ENCODE results near the gene FGGY. TPM values are rescaled to one million over a fixed set of nuclear protein-coding genes. Genes with fewer than 3 reads are reported as not detected.

Gene FGGY
- total and polyA plus RNA-seq, 2 donors (not counting 3 experiments of a cell fraction or from before 2014, with no cell fraction given): 5.6 to 6.4 TPM

DNA sequence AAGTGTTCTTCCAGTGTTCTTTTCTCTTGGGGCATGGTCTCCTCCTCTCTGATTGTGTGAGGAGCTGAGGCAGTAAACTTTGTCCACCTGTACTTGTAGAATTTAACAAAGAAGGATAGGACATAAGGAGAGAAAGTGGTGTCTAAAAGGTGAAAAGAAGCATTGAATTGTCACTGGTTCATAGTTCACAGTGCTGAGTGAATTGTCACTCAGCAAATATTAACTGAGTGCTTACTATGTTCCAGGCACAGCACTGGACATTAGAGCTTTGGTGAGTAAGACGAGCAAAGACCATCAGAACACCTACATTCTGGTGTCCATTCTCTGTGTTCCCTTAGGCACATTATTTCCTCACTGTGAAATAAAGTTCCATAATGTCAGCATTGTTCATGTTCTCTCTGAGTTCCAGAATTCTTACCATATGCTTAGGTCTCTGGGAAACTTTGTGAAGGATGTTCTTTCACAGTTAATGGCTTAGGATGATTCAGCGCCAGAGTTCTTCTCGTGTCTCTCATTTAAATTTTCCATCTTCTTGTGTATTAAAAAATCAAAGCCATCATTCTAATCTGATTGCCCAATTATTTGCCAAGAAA is 361.1 kb downstream of the FGGY start:
- no TSS peak for BruUV-seq (replicated peaks)
- no peaks in the 10 kb centered on the region for H3K9me3 ChIP-seq (replicated peaks; ENCODE audit: control insufficient read depth, insufficient read depth, low read length)
- H3K9ac ChIP-seq (replicated peaks; ENCODE audit: extremely low read depth, insufficient read depth, low read length): no peak overlapping the region
- no peak overlapping the region for H3K4me3 ChIP-seq (replicated peaks in 1 of 3; ENCODE audit: insufficient read depth in 1 of 3, low read depth in 1 of 3, low read length in 3 of 3)
- H3K27me3 ChIP-seq (ENCODE audit: control insufficient read depth in 2 of 2, insufficient read depth in 2 of 2, low read length in 2 of 2): no peaks in the 10 kb centered on the region
- DNase-seq (ENCODE audit: low read depth, low spot score): no peak
- H3K4me2 ChIP-seq (ENCODE audit: insufficient read depth, low read length): no peak overlapping the region
- TF ChIP-seq, protein P1, sequence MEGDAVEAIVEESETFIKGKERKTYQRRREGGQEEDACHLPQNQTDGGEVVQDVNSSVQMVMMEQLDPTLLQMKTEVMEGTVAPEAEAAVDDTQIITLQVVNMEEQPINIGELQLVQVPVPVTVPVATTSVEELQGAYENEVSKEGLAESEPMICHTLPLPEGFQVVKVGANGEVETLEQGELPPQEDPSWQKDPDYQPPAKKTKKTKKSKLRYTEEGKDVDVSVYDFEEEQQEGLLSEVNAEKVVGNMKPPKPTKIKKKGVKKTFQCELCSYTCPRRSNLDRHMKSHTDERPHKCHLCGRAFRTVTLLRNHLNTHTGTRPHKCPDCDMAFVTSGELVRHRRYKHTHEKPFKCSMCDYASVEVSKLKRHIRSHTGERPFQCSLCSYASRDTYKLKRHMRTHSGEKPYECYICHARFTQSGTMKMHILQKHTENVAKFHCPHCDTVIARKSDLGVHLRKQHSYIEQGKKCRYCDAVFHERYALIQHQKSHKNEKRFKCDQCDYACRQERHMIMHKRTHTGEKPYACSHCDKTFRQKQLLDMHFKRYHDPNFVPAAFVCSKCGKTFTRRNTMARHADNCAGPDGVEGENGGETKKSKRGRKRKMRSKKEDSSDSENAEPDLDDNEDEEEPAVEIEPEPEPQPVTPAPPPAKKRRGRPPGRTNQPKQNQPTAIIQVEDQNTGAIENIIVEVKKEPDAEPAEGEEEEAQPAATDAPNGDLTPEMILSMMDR (IDR thresholded peaks at IDR 0.05; ENCODE audit: extremely low read depth in 1 of 2, insufficient read depth in 1 of 2, low read depth in 1 of 2, low read length in 2 of 2): no peak
- TF ChIP-seq POLR2AphosphoS5 (IDR thresholded peaks at IDR 0.05; ENCODE audit: insufficient read depth, low read depth, low read length) (no peak), EZH2 (IDR thresholded peaks at IDR 0.05; ENCODE audit: borderline replicate concordance, low read depth, low read length, severe bottlenecking) (no peak), GATA2 (IDR thresholded peaks at IDR 0.05; ENCODE audit: insufficient read depth, insufficient read length, low read depth, low read length) (no peak), FOS (IDR thresholded peaks at IDR 0.05; ENCODE audit: borderline replicate concordance, insufficient read depth, low read length) (no peak), JUN (IDR thresholded peaks at IDR 0.05; ENCODE audit: borderline replicate concordance, insufficient read depth, insufficient read length, low read depth) (no peak), POLR2A (IDR thresholded peaks at IDR 0.05; ENCODE audit: low read depth, low read length) (no peak), MYC (IDR thresholded peaks at IDR 0.05; ENCODE audit: low read depth, low read length) (no peak)
- TF ChIP-seq, protein P2, sequence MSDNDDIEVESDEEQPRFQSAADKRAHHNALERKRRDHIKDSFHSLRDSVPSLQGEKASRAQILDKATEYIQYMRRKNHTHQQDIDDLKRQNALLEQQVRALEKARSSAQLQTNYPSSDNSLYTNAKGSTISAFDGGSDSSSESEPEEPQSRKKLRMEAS (IDR thresholded peaks at IDR 0.05; ENCODE audit: insufficient read depth, insufficient read length): no peak
- H3K4me1 ChIP-seq (ENCODE audit: control insufficient read depth, extremely low read depth, insufficient read depth, low read length): no peaks in the 10 kb centered on the region
- dilution Hi-C loops (cut with MboI; ENCODE audit: extremely low pct_ligation_motif_present, low sequenced_read_pairs): no loop called here
- intact Hi-C loops (cut with micrococcal nuclease): no loop called here
- H3K27ac ChIP-seq (ENCODE audit: insufficient read depth, low read depth, low read length): no peak overlapping the region
- H3K9me1 ChIP-seq (replicated peaks; ENCODE audit: control insufficient read depth, extremely low read depth, insufficient read depth, low read length): no peaks in the 10 kb centered on the region
- no peak overlapping the region for H2AFZ ChIP-seq (ENCODE audit: low read depth, low read length)
- no peaks in the 10 kb centered on the region for H3K36me3 ChIP-seq (ENCODE audit: control insufficient read depth in 2 of 2, extremely low read depth in 1 of 2, insufficient read depth in 2 of 2, low read length in 2 of 2)
- CTCF ChIA-PET: no interaction called here
- H3K79me2 ChIP-seq (ENCODE audit: control insufficient read depth, insufficient read depth, low read length): no peaks in the 10 kb centered on the region
- POLR2A ChIA-PET: no interaction called here
- FAIRE-seq: no peak
- H4K20me1 ChIP-seq (replicated peaks; ENCODE audit: control insufficient read depth, extremely low read depth, insufficient read depth, low read length): no peaks in the 10 kb centered on the region

Data from endothelial cell of umbilical vein (primary cell).